Stomach (tissue), 9 donors: ENCODE measurements around the gene ARL17B. TPM values are rescaled to one million over a fixed set of nuclear protein-coding genes. Genes with fewer than 3 reads are reported as not detected.
A peak's percentile ranks its signal among the peaks of the same experiment; 100 is the strongest.
"Not testable (repeated sequence)": the region's sequence is repeated elsewhere in the genome, so short reads cannot be mapped to it uniquely, and the experiment has no call there.

Experiments
- DNase-seq, 2 donors: peaks; one replicate each; pipeline versions ENCODE4 v3.0.0 to v3.0.0-alpha.2; 2013 to 2019
- H3K27ac ChIP-seq, 5 donors: fragments of 200-600 bp in 4 of 5; sonication (generic) in 4 of 5; one replicate each; pipeline ENCODE4 v1.5.1; 2013 to 2019; ENCODE audit warnings: mild to moderate bottlenecking in 1 of 5, moderate library complexity in 1 of 5
- H3K27me3 ChIP-seq, 3 donors: fragments of 200-600 bp; sonication (generic); one replicate each; pipeline ENCODE4 v1.5.1; 2017 to 2019; ENCODE audit warnings: mixed run types in 1 of 3
- H3K36me3 ChIP-seq, 4 donors: fragments of 200-600 bp; sonication (generic); 1 replicate in 3 of 4; 2 replicates in 1 of 4; pipeline ENCODE4 v1.5.1; 2016 to 2019
- H3K4me1 ChIP-seq, 4 donors: fragments of 200-600 bp; sonication (generic); one replicate each; pipeline ENCODE4 v1.5.1; 2016 to 2019
- H3K4me3 ChIP-seq, 4 donors: fragments of 200-600 bp; sonication (generic) in 3 of 4; one replicate each; pipeline ENCODE4 v1.5.1; 2016 to 2019; ENCODE audit warnings: mild to moderate bottlenecking in 1 of 4
- H3K9me3 ChIP-seq, 4 donors: fragments of 200-600 bp; sonication (generic); one replicate each; pipeline ENCODE4 v1.5.1; 2016 to 2019
- POLR2AphosphoS5 ChIP-seq, 3 donors: sonication (generic); formaldehyde crosslinking; IDR thresholded peaks; one replicate each; pipeline ENCODE4 v1.6.1; 2016; ENCODE audit warnings: antibody characterized with exemption in 3 of 3
- WGBS, 5 donors: extraction: QIAGEN DNeasy Blood & Tissue Kit in 3 of 5; methylation state at CpG; one replicate each; pipeline versions ENCODE4 v1.1.5 to v1.1.7; 2013 to 2018; 5-methylcytosine and 5-hydroxymethylcytosine counted together
- intact Hi-C: fragments of 100-400 bp; cut with DNase I; formaldehyde crosslinking; loops from one replicate; pipeline ENCODE4 v1.15.1; 2023; ENCODE audit warnings: low total_unique reads
- polyA plus RNA-seq, 3 donors: library from polyadenylated mRNA; stranded (reverse); fragments of 200-250 nt; gene quantifications; one replicate each; pipeline ENCODE4 v1.2.3, GENCODE V29; 2013
- small RNA-seq, 4 donors: library from RNA; depleted of rRNA; stranded (forward); fragments of <200 nt; gene quantifications; one replicate each; pipeline ENCODE3, GENCODE V24; 2016
- total RNA-seq, 5 donors: library from RNA; depleted of rRNA; stranded (reverse); fragments of >200 nt; gene quantifications; one replicate each; pipeline versions ENCODE4 v1.1.0 to v1.2.3, GENCODE V29; 2014 to 2016
- donor health status: healthy with polysubstance abuse.
- donor health status: Bipolar disorder and iron deficiency.
- donor health status: healthy.

Gene ARL17B
- total and polyA plus RNA-seq, 8 donors: 0.58 to 194 (median 10.4) TPM

GRCh38 chr17:46244339-46244913, 117.1 kb downstream of the ARL17B start:
- H3K27me3 ChIP-seq, H3K4me3 ChIP-seq, H3K4me1 ChIP-seq, H3K27ac ChIP-seq, H3K36me3 ChIP-seq, intact Hi-C loops, H3K9me3 ChIP-seq, DNase-seq: not testable (repeated sequence)
- WGBS, 5 donors: 81 to 91% (median 86%) methylated on average over 7 to 13 of the region's 27 CpGs; no CpG with 5 or more reads in 2 of the 5 donors

- intact Hi-C loops, H3K4me3 ChIP-seq, H3K36me3 ChIP-seq, H3K27me3 ChIP-seq, DNase-seq, H3K9me3 ChIP-seq, H3K4me1 ChIP-seq, H3K27ac ChIP-seq: not testable (repeated sequence)
- 89 to 92% (median 91%) methylated on average over 9 to 13 of the region's 23 CpGs; no CpG with 5 or more reads in 1 of the 5 donors for WGBS, 5 donors
These were observed 117.6 kb downstream of the ARL17B start for GRCh38 chr17:46243928-46244327.

- H3K4me1 ChIP-seq, intact Hi-C loops, DNase-seq, H3K27me3 ChIP-seq, H3K27ac ChIP-seq, H3K36me3 ChIP-seq, H3K9me3 ChIP-seq: not testable (repeated sequence)
- peak overlapping the region in 3 of 4 donors; percentile 13 to 20 (median 16) for H3K4me3 ChIP-seq
- 0 to 35% (median 11%) methylated on average over 8 to 25 of the region's 38 CpGs for WGBS, 5 donors
These were observed 118.1 kb downstream of the ARL17B start for GRCh38 chr17:46243505-46243904.

GRCh38 chr17:46231359-46231758, 130.2 kb downstream of the ARL17B start:
- 31 to 58% (median 52%) methylated on average over 7 to 8 of the region's 8 CpGs for WGBS, 5 donors
- DNase-seq, H3K9me3 ChIP-seq, H3K4me1 ChIP-seq, H3K4me3 ChIP-seq, intact Hi-C loops, H3K27me3 ChIP-seq, H3K36me3 ChIP-seq, H3K27ac ChIP-seq: not testable (repeated sequence)

- H3K4me1 ChIP-seq, intact Hi-C loops, H3K27me3 ChIP-seq, H3K9me3 ChIP-seq, H3K36me3 ChIP-seq: not testable (repeated sequence)
- H3K27ac ChIP-seq: peak overlapping the region; percentile 26 to 88 (median 61)
- H3K4me3 ChIP-seq: peak overlapping the region; percentile 66 to 73 (median 71)
- peak; percentile 92 to 94 for DNase-seq
- TF ChIP-seq POLR2AphosphoS5 (IDR thresholded peaks at IDR 0.05): peak in 1 of 3 donors; percentile 8
- 0 to 2% (median 0%) methylated on average over 14 to 19 of the region's 22 CpGs for WGBS, 5 donors
These were observed 136.2 kb downstream of the ARL17B start for GRCh38 chr17:46225274-46225794.

GRCh38 chr17:46224864-46225263, 136.7 kb downstream of the ARL17B start:
- peak overlapping the region; percentile 66 to 73 (median 71) for H3K4me3 ChIP-seq
- intact Hi-C loops, H3K4me1 ChIP-seq, H3K27me3 ChIP-seq, H3K36me3 ChIP-seq, H3K9me3 ChIP-seq: not testable (repeated sequence)
- WGBS, 5 donors: 0 to 1% (median 0%) methylated on average over 1 to 51 of the region's 54 CpGs; no CpG with 5 or more reads in 1 of the 5 donors
- H3K27ac ChIP-seq: peak overlapping the region in 4 of 5 donors; percentile 52 to 88 (median 72)
- DNase-seq: peak in 1 of 2 donors; percentile 28

Small RNAs within 50 kb of the gene (small RNA-seq; reads per million reads assigned to genes)
- gene RN7SL656P: 0 reads per million in 4 donors

Other genes with a start within 250 kb of the ARL17B start
- 100 to 1,000 TPM; 109 to 288 (median 154) TPM for gene KANSL1, start 168.3 kb downstream of the ARL17B start, total RNA-seq
- gene KANSL1, start 168.3 kb downstream of the ARL17B start, polyA plus RNA-seq: 10 to 100 TPM in 2 of 3 donors, 1 to 10 TPM in 1; 9.2 to 17.3 (median 10.2) TPM
- 1 to 10 TPM in 3 of 5 donors, not detected in 2; 1.0 to 3.3 (median 2.7) TPM for gene LRRC37A, start 66.6 kb downstream of the ARL17B start, total RNA-seq
- gene LRRC37A, start 66.6 kb downstream of the ARL17B start, polyA plus RNA-seq: under 1 TPM; 0.68 to 0.98 (median 0.76) TPM
- 100 to 1,000 TPM in 1 of 5 donors, 10 to 100 TPM in 3, 1 to 10 TPM in 1; 1.4 to 102 (median 13.3) TPM for gene LRRC37A2, start 150.7 kb upstream of the ARL17B start, total RNA-seq
- 1 to 10 TPM; 2.6 to 3.3 (median 3.1) TPM for gene LRRC37A2, start 150.7 kb upstream of the ARL17B start, polyA plus RNA-seq
- gene ARL17A, start 217.9 kb upstream of the ARL17B start, total RNA-seq: 10 to 100 TPM in 4 of 5 donors, 1 to 10 TPM in 1; 4.9 to 27.2 (median 16.3) TPM
- gene ARL17A, start 217.9 kb upstream of the ARL17B start, polyA plus RNA-seq: 1 to 10 TPM; 1.8 to 5.5 (median 2.6) TPM
- gene NSF, start 228.9 kb upstream of the ARL17B start, total RNA-seq: 10 to 100 TPM in 4 of 5 donors, 1 to 10 TPM in 1; 7.0 to 75.2 (median 29.5) TPM
- gene NSF, start 228.9 kb upstream of the ARL17B start, polyA plus RNA-seq: 10 to 100 TPM in 2 of 3 donors, 1 to 10 TPM in 1; 7.6 to 18.0 (median 14.6) TPM